GM18858 (cell line): ENCODE data around the gene PCGF3.
"Not testable (repeated sequence)": the region's sequence is repeated elsewhere in the genome, so short reads cannot be mapped to it uniquely, and the experiment has no call there.

Experiments used
- ATAC-seq: cut with Tn5 transposase; IDR thresholded peaks from one replicate; pipeline ENCODE4 v1.9.1; 2021; ENCODE audit not compliant: unreplicated experiment

The PCGF3 gene

GRCh38 chr4:780255-780654 lies 74.6 kb downstream of the PCGF3 start:
- not testable (repeated sequence) for ATAC-seq

DNA sequence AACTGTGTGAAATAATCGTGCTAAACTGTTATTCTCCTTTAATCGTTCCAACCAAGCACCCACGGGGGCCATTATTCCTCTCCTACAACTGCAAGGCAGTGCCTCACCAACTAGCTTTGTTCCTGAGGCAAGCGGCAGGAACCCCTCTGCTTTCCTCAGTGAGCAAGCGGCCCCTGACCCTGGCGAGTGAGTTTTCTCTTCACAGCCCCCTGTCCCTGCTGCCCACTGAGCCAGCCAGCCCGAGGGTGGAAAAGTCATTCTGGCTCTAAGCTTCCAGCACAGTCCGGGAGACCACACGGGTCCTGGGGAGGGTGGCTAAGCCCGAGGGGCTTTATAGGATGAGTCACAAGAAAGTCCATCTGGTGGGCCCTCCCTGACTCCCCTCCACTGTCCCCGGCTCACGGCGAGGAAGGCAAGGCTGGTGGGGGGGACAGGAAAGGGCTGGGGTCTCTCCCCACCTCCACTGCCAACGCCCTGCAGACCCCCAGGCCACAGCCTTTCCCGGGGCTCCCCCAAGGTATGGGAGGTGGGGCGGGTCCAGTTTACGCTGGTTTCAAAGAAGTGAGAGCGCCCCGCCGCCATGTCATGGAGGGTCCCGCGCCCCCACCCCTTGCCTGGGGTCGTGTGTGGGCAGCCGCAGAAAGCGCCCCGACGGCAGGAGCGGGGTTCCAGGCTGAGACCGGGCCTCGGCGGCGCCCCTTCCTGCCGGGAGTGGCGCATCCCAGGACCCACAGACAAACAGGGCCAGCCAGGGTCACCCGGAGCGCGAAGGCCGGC lies 75.3 kb downstream of the PCGF3 start:
- ATAC-seq, result no peak

DNA sequence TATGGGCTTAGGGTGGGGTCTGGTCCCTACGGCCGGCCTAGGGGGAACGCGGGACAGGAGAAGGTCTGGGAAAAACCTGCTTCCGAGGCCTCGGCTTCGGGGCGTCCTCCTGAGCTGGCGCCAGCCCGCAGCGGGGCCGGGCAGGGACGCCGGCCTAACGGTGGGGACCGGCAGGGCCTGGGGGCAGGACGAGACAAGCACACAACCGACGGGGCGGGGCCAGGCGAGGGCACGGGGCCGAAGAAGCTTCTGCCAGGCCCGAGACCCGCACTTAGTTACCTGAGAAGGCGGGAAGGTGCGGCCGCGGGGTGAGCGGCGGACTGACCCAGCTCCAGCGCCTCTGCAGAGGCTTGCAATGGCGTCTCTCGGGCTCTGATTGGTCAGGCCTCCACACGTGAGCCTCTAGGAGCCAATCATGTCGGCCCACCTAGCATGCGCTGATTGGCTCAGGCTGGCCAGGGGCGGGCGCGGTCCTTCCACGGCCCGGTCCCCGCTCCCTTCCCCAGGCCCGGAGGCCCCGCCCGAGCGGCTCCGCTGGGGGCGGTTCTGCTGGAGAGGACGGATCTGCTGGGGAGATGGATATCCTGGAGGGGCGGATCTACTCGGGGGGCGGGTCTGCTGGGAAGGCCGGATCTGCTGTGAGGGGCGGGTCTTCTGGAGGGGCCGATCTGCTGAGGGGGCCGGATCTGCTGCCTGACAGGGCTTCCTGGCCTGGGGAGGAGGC lies 76.0 kb downstream of the PCGF3 start:
- peak; percentile 97 for ATAC-seq

- no peak for ATAC-seq
These were observed 79.0 kb downstream of the PCGF3 start for GRCh38 chr4:784401-785331.

DNA sequence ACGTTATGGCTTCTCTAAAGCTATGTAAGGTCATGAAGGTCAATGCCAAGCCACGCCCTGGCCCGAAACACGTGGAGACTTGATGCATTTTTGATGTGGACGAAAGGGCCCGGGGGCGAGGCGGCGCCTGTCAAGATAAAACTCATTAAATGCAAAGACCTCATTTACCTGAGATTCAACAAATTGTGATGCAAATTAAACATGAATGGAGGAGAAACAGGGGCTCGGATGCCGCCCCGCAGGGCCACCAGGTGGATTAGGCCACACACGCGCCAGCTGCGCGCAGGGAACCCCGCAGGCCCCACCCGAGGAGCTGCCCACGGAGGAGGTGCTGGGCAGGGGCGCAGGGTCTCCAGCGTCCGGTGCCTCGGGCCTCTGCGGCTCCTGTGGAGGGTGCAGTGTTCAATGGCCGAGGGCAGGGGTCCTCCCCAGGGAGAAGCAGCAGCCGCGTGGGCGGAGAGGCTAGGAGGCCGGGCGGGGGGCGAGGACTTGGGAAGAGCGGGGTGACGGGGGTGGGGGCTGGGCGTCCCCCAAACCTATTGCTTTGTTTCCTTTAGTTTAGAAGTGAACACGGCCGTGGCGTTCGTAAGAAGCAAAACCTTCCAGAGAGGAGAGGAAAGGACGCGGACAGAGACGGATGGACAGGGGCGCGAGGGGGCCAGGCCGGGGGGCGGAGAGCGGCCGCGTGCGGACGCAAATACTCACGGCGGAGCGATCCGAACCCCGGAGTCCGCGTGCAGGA lies 79.9 kb downstream of the PCGF3 start:
- no peak for ATAC-seq

DNA sequence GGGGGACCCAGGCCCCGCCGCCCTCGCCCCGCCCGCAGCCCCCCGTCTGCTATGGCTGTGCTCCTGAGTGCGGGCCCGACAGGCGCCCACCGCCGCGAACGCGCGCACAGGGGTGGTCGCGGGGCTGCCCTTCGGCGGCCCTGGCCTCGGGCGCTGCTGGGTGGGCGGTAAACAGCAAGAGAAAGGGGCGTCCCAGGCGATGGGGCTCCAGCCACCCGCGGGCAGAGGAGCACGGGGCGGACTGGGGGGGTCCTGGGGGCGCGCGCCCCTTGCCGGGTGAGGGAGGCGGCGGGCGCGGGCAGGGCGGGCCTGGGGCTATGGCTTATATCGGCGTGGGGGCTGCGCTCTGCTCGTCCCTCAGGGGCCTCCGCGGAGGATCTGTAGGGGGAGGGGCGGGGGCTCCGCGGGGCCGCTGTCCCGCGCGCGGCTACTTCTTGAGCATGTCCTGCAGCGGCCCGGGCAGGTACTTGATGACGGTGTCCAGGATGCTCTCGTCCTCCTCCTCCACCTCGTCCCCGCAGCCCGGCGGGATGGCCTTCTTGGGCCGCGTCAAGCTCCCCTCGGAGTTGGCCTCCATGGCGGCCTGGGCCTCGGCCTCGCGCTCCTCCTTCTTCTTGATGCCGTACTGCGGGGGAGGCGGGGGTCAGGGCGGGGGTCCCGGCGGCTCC lies 80.6 kb downstream of the PCGF3 start:
- no peak for ATAC-seq

GRCh38 chr4:786861-787300 lies 81.2 kb downstream of the PCGF3 start:
- ATAC-seq, result no peak

- ATAC-seq, result no peak
These were observed 81.9 kb downstream of the PCGF3 start for GRCh38 chr4:787561-787981.

- no peak for ATAC-seq
These were observed 82.5 kb downstream of the PCGF3 start for GRCh38 chr4:788006-788635.

DNA sequence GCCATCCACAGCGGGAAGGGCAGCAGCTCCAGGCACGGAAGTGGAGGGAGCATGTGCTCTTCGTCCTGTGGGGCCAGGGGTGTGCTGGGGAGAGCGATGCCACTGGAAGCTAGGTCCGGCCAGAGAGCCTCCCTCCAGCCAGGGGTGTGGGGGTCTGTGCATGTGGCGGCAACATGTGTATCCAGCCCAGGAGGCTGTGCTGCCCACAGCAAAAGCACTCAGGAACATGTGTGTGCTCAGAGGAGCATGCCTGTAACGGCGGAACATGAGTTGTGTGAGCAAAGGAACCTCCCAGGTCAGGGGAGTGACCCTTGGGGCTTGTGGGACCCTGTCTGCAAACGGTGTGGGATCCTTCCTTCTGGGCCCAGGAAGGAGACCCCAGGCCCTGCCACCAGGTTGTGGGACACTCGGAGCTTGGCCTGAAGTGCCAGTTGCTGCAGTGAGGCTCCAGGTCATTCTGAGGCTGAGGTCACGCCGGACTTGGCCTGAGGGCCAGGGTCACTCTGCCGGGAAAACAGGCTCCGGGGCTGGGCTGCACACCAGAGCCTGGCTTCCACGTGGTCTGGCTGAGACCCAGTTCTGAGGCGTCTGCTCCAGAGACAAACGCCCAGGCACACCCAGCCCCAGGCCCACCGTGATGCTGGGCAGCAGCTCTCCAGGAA lies 83.1 kb downstream of the PCGF3 start:
- no peak for ATAC-seq

DNA sequence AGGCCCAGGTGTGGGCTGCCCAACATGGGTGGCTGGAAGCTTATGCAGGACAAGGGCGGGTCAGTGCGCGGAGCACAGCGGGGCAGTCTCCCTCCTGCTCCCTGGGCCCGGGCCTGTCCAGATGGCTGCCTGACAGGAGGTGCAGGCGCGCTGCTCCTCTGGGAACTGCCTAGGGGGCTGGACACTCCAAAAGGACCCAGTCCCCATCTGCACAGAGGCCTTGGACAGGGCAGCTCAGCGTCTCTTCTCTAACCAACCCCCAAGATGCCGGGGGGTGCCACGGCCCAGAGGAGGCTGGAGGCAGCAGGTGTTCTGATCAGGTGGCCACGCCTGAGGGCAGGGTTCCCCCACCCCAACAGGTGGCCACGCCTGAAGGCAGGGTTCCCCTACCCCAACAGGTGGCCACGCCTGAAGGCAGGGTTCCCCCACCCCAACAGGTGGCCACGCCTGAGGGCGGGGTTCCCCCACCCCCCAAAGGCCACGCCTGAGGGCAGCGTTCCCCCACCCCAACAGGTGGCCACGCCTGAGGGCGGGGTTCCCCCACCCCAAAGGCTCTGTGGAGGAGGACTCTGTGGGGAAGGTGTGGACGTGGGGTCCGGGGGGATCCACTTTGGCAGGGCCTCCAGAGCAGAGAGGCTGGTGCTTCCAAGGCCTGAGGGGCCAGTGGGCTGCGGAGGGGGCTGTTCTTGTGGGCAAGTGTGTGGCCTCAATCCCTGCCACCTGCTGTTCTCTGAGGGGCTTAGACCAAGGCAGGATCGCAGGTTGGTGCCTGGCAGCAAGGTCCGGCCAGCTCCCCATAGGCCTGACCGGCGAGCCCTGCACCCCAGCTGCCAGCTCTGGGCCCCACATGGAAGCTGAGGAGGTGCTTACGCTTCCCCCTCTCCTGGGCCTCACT lies 84.2 kb downstream of the PCGF3 start:
- no peak for ATAC-seq

DNA sequence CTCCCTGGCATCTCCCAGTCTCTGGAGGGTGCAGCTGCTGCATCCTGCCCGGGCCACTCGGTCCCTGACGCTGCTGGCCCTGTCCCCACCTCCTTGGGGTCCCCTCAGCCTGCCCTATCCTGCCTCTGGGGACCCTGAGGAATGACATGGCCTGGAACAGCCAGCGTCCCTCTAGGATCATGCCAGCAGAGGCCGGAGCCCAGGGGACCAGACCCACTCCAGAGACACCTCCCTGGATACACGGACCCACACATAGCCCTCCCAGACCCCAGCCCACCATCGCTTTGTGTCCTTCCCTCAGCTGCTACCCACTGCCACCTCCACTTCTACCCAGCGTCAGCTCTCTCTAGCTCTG lies 84.8 kb downstream of the PCGF3 start:
- ATAC-seq, result no peak

GRCh38 chr4:791252-791897 lies 85.7 kb downstream of the PCGF3 start:
- ATAC-seq, result no peak

- ATAC-seq, result no peak
These were observed 86.4 kb downstream of the PCGF3 start for GRCh38 chr4:791898-792625.

GRCh38 chr4:792626-793092 lies 87.0 kb downstream of the PCGF3 start:
- ATAC-seq, result no peak

- ATAC-seq, result no peak
These were observed 87.6 kb downstream of the PCGF3 start for GRCh38 chr4:793093-793861.
